NCI-H526 (cell line): Measurements from ENCODE around the gene ARHGAP11A.

ENCODE experiments used
- DNase-seq, 2 experiments: peaks; one replicate each; lab custom pipeline; 2025; lab: John Stamatoyannopoulos, UW

Gene ARHGAP11A

DNA sequence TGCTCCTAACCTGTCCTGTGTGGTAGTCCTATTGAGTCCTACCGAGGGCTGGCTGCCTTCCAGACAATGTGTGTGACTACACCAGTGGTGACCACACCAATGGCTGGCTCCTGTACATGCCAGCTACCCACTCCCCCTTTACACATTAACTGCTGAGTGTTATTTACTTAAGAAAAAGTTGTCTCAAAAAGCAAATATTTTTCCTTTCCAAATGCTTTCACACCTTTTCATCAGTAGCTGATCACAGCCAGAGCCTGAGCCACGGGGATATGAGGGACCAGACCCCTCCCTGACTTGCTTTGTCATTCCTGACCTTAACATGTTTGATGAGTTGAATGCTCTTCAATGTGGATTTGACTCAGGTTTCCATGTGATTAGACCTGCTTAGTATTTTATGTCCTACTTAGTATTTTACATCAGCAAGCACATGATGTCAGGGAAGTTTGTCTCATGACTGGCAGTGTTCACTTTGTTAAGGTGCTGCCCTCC lies 72.9 kb downstream of the ARHGAP11A start:
- DNase-seq = peak; percentile 81 to 84
